GM12872 (cell line): ENCODE measurements around the gene DACH1.

Experiments
- CTCF ChIP-seq: IDR thresholded peaks from 3 replicates; pipeline ENCODE4 v1.5.1; 2011; ENCODE audit warnings: low read depth, mild to moderate bottlenecking, low read length, moderate library complexity; ENCODE audit not compliant: insufficient read depth

Gene DACH1

GRCh38 chr13:71609271-71609670 lies 257.7 kb downstream of the DACH1 start:
- TF ChIP-seq CTCF: no peak

GRCh38 chr13:71607575-71607974 lies 259.4 kb downstream of the DACH1 start:
- TF ChIP-seq CTCF: no peak

GRCh38 chr13:71606818-71607217 lies 260.2 kb downstream of the DACH1 start:
- TF ChIP-seq CTCF: no peak

GRCh38 chr13:71605744-71606143 lies 261.3 kb downstream of the DACH1 start:
- TF ChIP-seq CTCF: no peak

GRCh38 chr13:71603255-71603654 lies 263.7 kb downstream of the DACH1 start:
- no peak for TF ChIP-seq CTCF

GRCh38 chr13:71602344-71602743 lies 264.7 kb downstream of the DACH1 start:
- no peak for TF ChIP-seq CTCF

- TF ChIP-seq CTCF: no peak
These were observed 269.9 kb downstream of the DACH1 start for GRCh38 chr13:71597150-71597549.

GRCh38 chr13:71596116-71596515 lies 270.9 kb downstream of the DACH1 start:
- no peak for TF ChIP-seq CTCF
